Smooth muscle cell (in vitro differentiated cells): Measurements from ENCODE around the gene ERCC3. TPM values are rescaled to one million over a fixed set of nuclear protein-coding genes. Genes with fewer than 3 reads are reported as not detected.
"Not testable (repeated sequence)": the region's sequence is repeated elsewhere in the genome, so short reads cannot be mapped to it uniquely, and the experiment has no call there.

ENCODE experiments used
- DNase-seq: peaks from one replicate; lab custom pipeline; 2025; ENCODE audit not compliant: unreplicated experiment; lab: John Stamatoyannopoulos, UW
- H2AFZ ChIP-seq: fragments of 200-600 bp; sonication (generic); 2 replicates; pipeline ENCODE4 v1.6.0; 2016; ENCODE audit warnings: antibody characterized with exemption, low read depth, mild to moderate bottlenecking
- H3F3A ChIP-seq: fragments of 200-600 bp; sonication (generic); 2 replicates; pipeline ENCODE4 v1.6.0; 2017; ENCODE audit warnings: antibody characterized with exemption, low read depth
- H3K27ac ChIP-seq: fragments of 200-600 bp; sonication (generic); 2 replicates; pipeline ENCODE4 v1.5.1; 2016; ENCODE audit warnings: low read depth, mild to moderate bottlenecking
- H3K27me3 ChIP-seq: fragments of 200-600 bp; sonication (generic); 2 replicates; pipeline ENCODE4 v1.6.1; 2016; ENCODE audit warnings: low read depth, mild to moderate bottlenecking
- H3K36me3 ChIP-seq: fragments of 200-600 bp; sonication (generic); 2 replicates; pipeline ENCODE4 v1.5.1; 2016; ENCODE audit warnings: low read depth
- H3K4me1 ChIP-seq: fragments of 200-600 bp; sonication (generic); 2 replicates; pipeline ENCODE4 v1.5.1; 2016; ENCODE audit warnings: low read depth
- H3K4me2 ChIP-seq: fragments of 200-600 bp; sonication (generic); 2 replicates; pipeline ENCODE4 v1.6.0; 2016; ENCODE audit warnings: mild to moderate bottlenecking
- H3K4me3 ChIP-seq: fragments of 200-600 bp; sonication (generic); 2 replicates; pipeline ENCODE4 v1.5.1; 2016; ENCODE audit warnings: mild to moderate bottlenecking
- H3K79me2 ChIP-seq: fragments of 200-600 bp; sonication (generic); 2 replicates; pipeline ENCODE4 v1.6.0; 2016; ENCODE audit warnings: low read depth, mild to moderate bottlenecking
- H3K9ac ChIP-seq: fragments of 200-600 bp; sonication (generic); 2 replicates; pipeline ENCODE4 v1.6.0; 2016; ENCODE audit warnings: low read depth
- H3K9me3 ChIP-seq: fragments of 200-600 bp; sonication (generic); replicated peaks from 2 replicates; pipeline ENCODE4 v1.5.1; 2016; ENCODE audit warnings: low read depth
- H4K20me1 ChIP-seq: fragments of 200-600 bp; sonication (generic); 2 replicates; pipeline ENCODE4 v1.6.0; 2016; ENCODE audit warnings: low read depth
- CTCF ChIP-seq: fragments of 200-600 bp; sonication (generic); IDR thresholded peaks from 2 replicates; pipeline ENCODE4 v1.5.1; 2017; ENCODE audit warnings: borderline replicate concordance, mild to moderate bottlenecking, antibody characterized with exemption; ENCODE audit not compliant: insufficient read depth, poor library complexity, severe bottlenecking
- WGBS: methylation state at CpG from one replicate; pipeline ENCODE4 v1.1.7; 2016; ENCODE audit warnings: low lambda C conversion rate; 5-methylcytosine and 5-hydroxymethylcytosine counted together
- polyA plus RNA-seq: library from polyadenylated mRNA; unstranded; fragments of >200 nt; fragmentation: Nextera tagmentation; extraction: Ambion mirVana; gene quantifications from 2 replicates; pipeline ENCODE4 v1.2.1, GENCODE V29; 2016
- total RNA-seq: library from RNA; depleted of rRNA; stranded (reverse); fragments of >200 nt; gene quantifications from 2 replicates; pipeline ENCODE4 v1.2.3, GENCODE V29; 2014

ERCC3 gene
- total and polyA plus RNA-seq, 2 experiments from 2014 or later, result 30.9 to 44.3 TPM

GRCh38 chr2:127231130-127231865 lies 62.6 kb downstream of the ERCC3 start:
- Histone ChIP-seq H3K4me2 (no peak overlapping the region), H3F3A (peaks cover under 1% of the 10 kb centered on the region), H3K36me3 (no peaks in the 10 kb centered on the region), H3K4me1 (no peaks in the 10 kb centered on the region), H3K4me3 (no peak overlapping the region), H2AFZ (no peak overlapping the region), H3K9me3 (no peaks in the 10 kb centered on the region), H3K27me3 (no peaks in the 10 kb centered on the region), H3K9ac (no peak overlapping the region), H3K79me2 (no peaks in the 10 kb centered on the region), H3K27ac (no peak overlapping the region), H4K20me1 (no peaks in the 10 kb centered on the region)
- 89% methylated on average over 6 of the region's 6 CpGs for WGBS
- DNase-seq, result no peak
- TF ChIP-seq CTCF, result no peak

GRCh38 chr2:127229555-127229954 lies 64.4 kb downstream of the ERCC3 start:
- Histone ChIP-seq H2AFZ (no peak overlapping the region), H3K79me2 (no peaks in the 10 kb centered on the region), H3K36me3 (no peaks in the 10 kb centered on the region), H3K27ac (no peak overlapping the region), H4K20me1 (no peaks in the 10 kb centered on the region), H3F3A (peaks cover 14% of the 10 kb centered on the region), H3K4me3 (no peak overlapping the region), H3K4me1 (peaks cover 12% of the 10 kb centered on the region), H3K9me3 (no peaks in the 10 kb centered on the region), H3K27me3 (no peaks in the 10 kb centered on the region), H3K9ac (no peak overlapping the region), H3K4me2 (no peak overlapping the region)
- no peak for DNase-seq
- no peak for TF ChIP-seq CTCF
- 95% methylated on average over 4 of the region's 4 CpGs for WGBS

GRCh38 chr2:127228102-127228501 lies 65.8 kb downstream of the ERCC3 start:
- H4K20me1 ChIP-seq, result no peaks in the 10 kb centered on the region
- no peak for TF ChIP-seq CTCF
- DNase-seq, result no peak
- no peak overlapping the region for H2AFZ ChIP-seq
- no peak overlapping the region for H3K27ac ChIP-seq
- H3K36me3 ChIP-seq, result no peaks in the 10 kb centered on the region
- peaks cover 15% of the 10 kb centered on the region for H3F3A ChIP-seq
- H3K4me2 ChIP-seq, result no peak overlapping the region
- peaks cover 17% of the 10 kb centered on the region for H3K4me1 ChIP-seq
- H3K4me3 ChIP-seq, result no peak overlapping the region
- no peaks in the 10 kb centered on the region for H3K79me2 ChIP-seq
- H3K9me3 ChIP-seq, result no peaks in the 10 kb centered on the region
- no peaks in the 10 kb centered on the region for H3K27me3 ChIP-seq
- 74% methylated on average over 5 of the region's 5 CpGs for WGBS
- H3K9ac ChIP-seq, result no peak overlapping the region

- not testable (repeated sequence) for DNase-seq, H4K20me1 ChIP-seq, H3K36me3 ChIP-seq, H3K27me3 ChIP-seq, H2AFZ ChIP-seq, H3K4me3 ChIP-seq, H3K79me2 ChIP-seq, H3K9me3 ChIP-seq
- peak overlapping the region; percentile 56 for H3K9ac ChIP-seq
- H3K4me1 ChIP-seq, result peaks cover 17% of the 10 kb centered on the region
- H3K4me2 ChIP-seq, result peak overlapping the region; percentile 26
- 88% methylated on average over 5 of the region's 5 CpGs for WGBS
- peaks cover 15% of the 10 kb centered on the region for H3F3A ChIP-seq
- peak overlapping the region; percentile 89 for H3K27ac ChIP-seq
Observed at GRCh38 chr2:127227264-127227660, 66.7 kb downstream of the ERCC3 start.
